Karpas-422 (cell line): Measurements from ENCODE around the gene CDKAL1. TPM values are rescaled to one million over a fixed set of nuclear protein-coding genes. Genes with fewer than 3 reads are reported as not detected.

ENCODE experiments used
- DNase-seq: peaks from one replicate; pipeline ENCODE4 v3.0.0-alpha.2; 2015
- H2AFZ ChIP-seq: fragments of 200-600 bp; sonication (generic); 2 replicates; pipeline ENCODE4 v1.6.1; 2014; ENCODE audit warnings: antibody characterized with exemption, low read length, mixed read lengths
- H3K27ac ChIP-seq: fragments of 200-600 bp; sonication (generic); 2 replicates; pipeline ENCODE4 v1.5.1; 2014; ENCODE audit warnings: mild to moderate bottlenecking, low read length, moderate library complexity
- H3K27me3 ChIP-seq: fragments of 200-600 bp; sonication (generic); 2 replicates; pipeline ENCODE4 v1.6.1; 2014; ENCODE audit warnings: low read length, mixed read lengths
- H3K36me3 ChIP-seq: fragments of 200-600 bp; sonication (generic); 2 replicates; pipeline ENCODE4 v1.6.1; 2014; ENCODE audit warnings: low read length, mixed read lengths; ENCODE audit not compliant: insufficient read depth
- H3K4me1 ChIP-seq: fragments of 200-600 bp; sonication (generic); 2 replicates; pipeline ENCODE4 v1.6.1; 2014; ENCODE audit warnings: mild to moderate bottlenecking, low read length, mixed read lengths
- H3K4me2 ChIP-seq: fragments of 200-600 bp; sonication (generic); 2 replicates; pipeline ENCODE4 v1.6.1; 2014; ENCODE audit warnings: low read length, low read depth, mild to moderate bottlenecking; ENCODE audit not compliant: poor library complexity, severe bottlenecking
- H3K4me3 ChIP-seq: fragments of 200-600 bp; sonication (generic); 2 replicates; pipeline ENCODE4 v1.5.1; 2014; ENCODE audit warnings: mild to moderate bottlenecking, antibody characterized with exemption, low read length, mixed read lengths
- H3K79me2 ChIP-seq: fragments of 200-600 bp; sonication (generic); 2 replicates; pipeline ENCODE4 v1.6.1; 2014; ENCODE audit warnings: mild to moderate bottlenecking, low read length, mixed read lengths
- H3K9ac ChIP-seq: fragments of 200-600 bp; sonication (generic); 2 replicates; pipeline ENCODE4 v1.6.0; 2014; ENCODE audit warnings: low read length
- H3K9me2 ChIP-seq: fragments of 200-600 bp; sonication (generic), shearing (Covaris generic); replicated peaks from 2 replicates; pipeline ENCODE4 v1.6.0; 2014; ENCODE audit warnings: mild to moderate bottlenecking, low read length, moderate library complexity; ENCODE audit not compliant: insufficient read depth
- H3K9me3 ChIP-seq: fragments of 300-700, 200-600 bp; sonication (generic); 2 replicates; pipeline ENCODE4 v1.6.1; 2014; ENCODE audit warnings: low read length, mixed read lengths
- H4K20me1 ChIP-seq: fragments of 200-600 bp; sonication (generic); 2 replicates; pipeline ENCODE4 v1.6.1; 2014; ENCODE audit warnings: mild to moderate bottlenecking, antibody characterized with exemption, low read length, low read depth; ENCODE audit not compliant: insufficient read depth
- total RNA-seq: library from RNA; depleted of rRNA; stranded (reverse); fragments of >200 nt; shearing (Covaris generic); gene quantifications from 2 replicates; pipeline ENCODE4 v1.2.3, GENCODE V29; 2014; ENCODE audit warnings: low replicate concordance

The CDKAL1 gene
- total RNA-seq, 1 experiment from 2014 or later: 23.7 TPM

- H2AFZ ChIP-seq: no peak overlapping the region
- H3K4me3 ChIP-seq: no peak overlapping the region
- H3K9me2 ChIP-seq: no peaks in the 10 kb centered on the region
- no peak for DNase-seq
- H3K4me1 ChIP-seq: no peaks in the 10 kb centered on the region
- 0 out of 2 replicates have a peak, but pooled peaks cover 2% of the 10 kb centered on the region for H3K79me2 ChIP-seq
- no peaks in the 10 kb centered on the region for H4K20me1 ChIP-seq
- no peaks in the 10 kb centered on the region for H3K27me3 ChIP-seq
- no peaks in the 10 kb centered on the region for H3K9me3 ChIP-seq
- no peaks in the 10 kb centered on the region for H3K36me3 ChIP-seq
- H3K9ac ChIP-seq: no peak overlapping the region
- no peak overlapping the region for H3K27ac ChIP-seq
- H3K4me2 ChIP-seq: no peak overlapping the region
Observed at GRCh38 chr6:20840675-20841074, 306.4 kb downstream of the CDKAL1 start.

GRCh38 chr6:20841806-20842205 is 307.5 kb downstream of the CDKAL1 start:
- no peak for DNase-seq
- Histone ChIP-seq H3K9ac (no peak overlapping the region), H4K20me1 (no peaks in the 10 kb centered on the region), H2AFZ (no peak overlapping the region), H3K9me2 (no peaks in the 10 kb centered on the region), H3K36me3 (no peaks in the 10 kb centered on the region), H3K9me3 (no peaks in the 10 kb centered on the region), H3K4me2 (no peak overlapping the region), H3K27ac (no peak overlapping the region), H3K4me3 (no peak overlapping the region), H3K4me1 (no peaks in the 10 kb centered on the region), H3K79me2 (0 out of 2 replicates have a peak, but pooled peaks cover 2% of the 10 kb centered on the region), H3K27me3 (no peaks in the 10 kb centered on the region)

GRCh38 chr6:20845592-20845991 is 311.3 kb downstream of the CDKAL1 start:
- Histone ChIP-seq H3K9me2 (no peaks in the 10 kb centered on the region), H2AFZ (no peak overlapping the region), H4K20me1 (no peaks in the 10 kb centered on the region), H3K27ac (no peak overlapping the region), H3K4me1 (no peaks in the 10 kb centered on the region), H3K79me2 (no peaks in the 10 kb centered on the region), H3K27me3 (no peaks in the 10 kb centered on the region), H3K36me3 (no peaks in the 10 kb centered on the region), H3K4me3 (no peak overlapping the region), H3K9ac (no peak overlapping the region), H3K4me2 (no peak overlapping the region), H3K9me3 (no peaks in the 10 kb centered on the region)
- DNase-seq: no peak

- no peaks in the 10 kb centered on the region for H3K79me2 ChIP-seq
- no peaks in the 10 kb centered on the region for H3K9me2 ChIP-seq
- H3K4me3 ChIP-seq: no peak overlapping the region
- no peaks in the 10 kb centered on the region for H3K27me3 ChIP-seq
- no peak overlapping the region for H3K9ac ChIP-seq
- no peak overlapping the region for H3K27ac ChIP-seq
- no peaks in the 10 kb centered on the region for H3K9me3 ChIP-seq
- H3K36me3 ChIP-seq: no peaks in the 10 kb centered on the region
- no peak overlapping the region for H3K4me2 ChIP-seq
- H2AFZ ChIP-seq: no peak overlapping the region
- DNase-seq: no peak
- no peaks in the 10 kb centered on the region for H3K4me1 ChIP-seq
- H4K20me1 ChIP-seq: no peaks in the 10 kb centered on the region
Observed at GRCh38 chr6:20846602-20847028, 312.4 kb downstream of the CDKAL1 start.

GRCh38 chr6:20847904-20848303 is 313.6 kb downstream of the CDKAL1 start:
- H3K36me3 ChIP-seq: no peaks in the 10 kb centered on the region
- no peak overlapping the region for H3K27ac ChIP-seq
- H3K9me3 ChIP-seq: no peaks in the 10 kb centered on the region
- H3K27me3 ChIP-seq: no peaks in the 10 kb centered on the region
- DNase-seq: no peak
- no peaks in the 10 kb centered on the region for H3K4me1 ChIP-seq
- H3K9me2 ChIP-seq: no peaks in the 10 kb centered on the region
- H3K9ac ChIP-seq: no peak overlapping the region
- no peaks in the 10 kb centered on the region for H4K20me1 ChIP-seq
- H3K79me2 ChIP-seq: no peaks in the 10 kb centered on the region
- no peak overlapping the region for H3K4me2 ChIP-seq
- H3K4me3 ChIP-seq: no peak overlapping the region
- no peak overlapping the region for H2AFZ ChIP-seq

- H3K4me2 ChIP-seq: no peak overlapping the region
- DNase-seq: no peak
- H3K9ac ChIP-seq: no peak overlapping the region
- H3K27me3 ChIP-seq: no peaks in the 10 kb centered on the region
- H3K4me3 ChIP-seq: no peak overlapping the region
- H4K20me1 ChIP-seq: no peaks in the 10 kb centered on the region
- no peaks in the 10 kb centered on the region for H3K9me2 ChIP-seq
- H3K79me2 ChIP-seq: no peaks in the 10 kb centered on the region
- H3K36me3 ChIP-seq: no peaks in the 10 kb centered on the region
- H3K27ac ChIP-seq: no peak overlapping the region
- H3K9me3 ChIP-seq: no peaks in the 10 kb centered on the region
- no peak overlapping the region for H2AFZ ChIP-seq
- no peaks in the 10 kb centered on the region for H3K4me1 ChIP-seq
Observed at GRCh38 chr6:20850686-20851416, 316.6 kb downstream of the CDKAL1 start.

- Histone ChIP-seq H3K27me3 (no peaks in the 10 kb centered on the region), H3K36me3 (no peaks in the 10 kb centered on the region), H3K4me3 (no peak overlapping the region), H3K9ac (no peak overlapping the region), H2AFZ (no peak overlapping the region), H3K27ac (no peak overlapping the region), H3K4me1 (no peaks in the 10 kb centered on the region), H3K9me2 (no peaks in the 10 kb centered on the region), H3K4me2 (no peak overlapping the region), H4K20me1 (no peaks in the 10 kb centered on the region), H3K79me2 (no peaks in the 10 kb centered on the region), H3K9me3 (no peaks in the 10 kb centered on the region)
- DNase-seq: no peak
Observed at GRCh38 chr6:20851795-20852194, 317.5 kb downstream of the CDKAL1 start.

- no peak overlapping the region for H2AFZ ChIP-seq
- no peaks in the 10 kb centered on the region for H3K4me1 ChIP-seq
- H3K27me3 ChIP-seq: no peaks in the 10 kb centered on the region
- no peaks in the 10 kb centered on the region for H3K9me3 ChIP-seq
- no peaks in the 10 kb centered on the region for H3K9me2 ChIP-seq
- no peaks in the 10 kb centered on the region for H3K79me2 ChIP-seq
- no peak overlapping the region for H3K4me3 ChIP-seq
- H4K20me1 ChIP-seq: no peaks in the 10 kb centered on the region
- H3K36me3 ChIP-seq: no peaks in the 10 kb centered on the region
- H3K4me2 ChIP-seq: no peak overlapping the region
- H3K27ac ChIP-seq: no peak overlapping the region
- no peak for DNase-seq
- H3K9ac ChIP-seq: no peak overlapping the region
Observed at GRCh38 chr6:20853828-20854227, 319.6 kb downstream of the CDKAL1 start.
